K562 (cell line): Measurements from ENCODE around the gene CTSW. TPM values are rescaled to one million over a fixed set of nuclear protein-coding genes. Genes with fewer than 3 reads are reported as not detected.
A peak's percentile ranks its signal among the peaks of the same experiment; 100 is the strongest.

Experiments used
- ATAC-seq: fragments of 200-7000 bp; cut with Tn5 transposase; 3 replicates; pipeline ENCODE4 v1.9.1; 2020; ENCODE audit warnings: moderate library complexity
- BruUV-seq: library from RNA; stranded (reverse); fragments of 400-500 nt; replicated peaks from 2 replicates; lab custom pipeline; 2021; lab: Mats Ljungman, UMichigan
- CTCF ChIA-PET: fragments of 300-600 bp; formaldehyde crosslinking; extraction: SDS; loops from one replicate; lab custom pipeline; 2021; ENCODE audit warnings: low intra/inter-chr PET ratio; lab: Yijun Ruan, JAX
- POLR2A ChIA-PET: fragments of 300-600, 350-650 bp; sonication (Branson Sonifier 250); formaldehyde crosslinking; extraction: SDS; loops from one replicate; lab custom pipeline; 2021; ENCODE audit warnings: antibody characterized with exemption, inconsistent platforms; lab: Yijun Ruan, JAX
- DNase-seq, 4 experiments: peaks; one replicate each; pipeline versions ENCODE4 v3.0.0 to v3.0.0-alpha.2; 2011 to 2018; ENCODE audit warnings: low spot score in 3 of 4, mixed read lengths in 3 of 4; ENCODE audit errors: extremely low read depth in 1 of 4
- FAIRE-seq: peaks from 2 replicates; lab custom pipeline; 2011; peaks lifted over from hg19 to GRCh38; lab: Jason Lieb, UNC
- H2AFZ ChIP-seq: 2 replicates; pipeline ENCODE4 v1.6.0; 2011; ENCODE audit warnings: low read depth, low read length, control low read depth, inconsistent platforms
- H3K27ac ChIP-seq: fragments of 200-600 bp; 3 replicates; pipeline ENCODE4 v1.8.0; 2011; ENCODE audit warnings: low read depth, mild to moderate bottlenecking, control low read depth, inconsistent platforms, low read length, moderate library complexity, mixed read lengths; ENCODE audit errors: extremely low read depth
- H3K27me3 ChIP-seq, 2 experiments: fragments of 300-600 bp in 1 of 2; 2 replicates in 1 of 2; 3 replicates in 1 of 2; pipeline versions ENCODE4 v1.6.0 to v1.8.0; 2011; ENCODE audit warnings: inconsistent platforms in 2 of 2, low read length in 2 of 2, mild to moderate bottlenecking in 1 of 2, mixed read lengths in 1 of 2, moderate library complexity in 1 of 2; ENCODE audit not compliant: control insufficient read depth in 2 of 2, insufficient read depth in 2 of 2
- H3K36me3 ChIP-seq: fragments of 300-600 bp; 3 replicates; pipeline ENCODE4 v1.8.0; 2011; ENCODE audit warnings: mild to moderate bottlenecking, low read length, inconsistent platforms; ENCODE audit not compliant: control insufficient read depth, insufficient read depth
- H3K4me1 ChIP-seq, 2 experiments: fragments of 200-600 bp in 1 of 2; replicated peaks in 1 of 2; 2 replicates in 1 of 2; 3 replicates in 1 of 2; pipeline versions ENCODE4 v1.5.1 to v1.8.0; 2011; ENCODE audit warnings: inconsistent platforms in 2 of 2, low read length in 2 of 2, mild to moderate bottlenecking in 1 of 2, mixed read lengths in 1 of 2, moderate library complexity in 1 of 2; ENCODE audit not compliant: control insufficient read depth in 2 of 2, insufficient read depth in 2 of 2
- H3K4me2 ChIP-seq: 2 replicates; pipeline ENCODE4 v1.6.1; 2011; ENCODE audit warnings: low read length, control low read depth, inconsistent platforms, mixed read lengths; ENCODE audit not compliant: insufficient read depth
- H3K4me3 ChIP-seq: fragments of 200-600 bp; sonication (generic), shearing (Covaris generic); 2 replicates; pipeline ENCODE4 v1.5.1; 2016; ENCODE audit warnings: control low read depth, inconsistent platforms
- H3K79me2 ChIP-seq: fragments of 200-600 bp; 3 replicates; pipeline ENCODE4 v1.8.0; 2011; ENCODE audit warnings: low read length, inconsistent platforms; ENCODE audit not compliant: control insufficient read depth, insufficient read depth
- H3K9ac ChIP-seq, 2 experiments: 2 replicates each; pipeline versions ENCODE4 v1.6.0 to v1.6.1; 2011; ENCODE audit warnings: low read depth in 2 of 2, low read length in 2 of 2, control low read depth in 1 of 2, inconsistent platforms in 1 of 2, mild to moderate bottlenecking in 1 of 2, mixed read lengths in 1 of 2; ENCODE audit not compliant: insufficient read depth in 1 of 2
- H3K9me1 ChIP-seq: one replicate; pipeline ENCODE4 v1.6.0; 2011; ENCODE audit warnings: inconsistent platforms, mild to moderate bottlenecking, low read length, moderate library complexity; ENCODE audit not compliant: control insufficient read depth, insufficient read depth
- H3K9me3 ChIP-seq: replicated peaks from 2 replicates; pipeline ENCODE4 v1.5.1; 2011; ENCODE audit warnings: low read depth, low read length, inconsistent platforms; ENCODE audit not compliant: control insufficient read depth, insufficient read depth
- H4K20me1 ChIP-seq: replicated peaks from 2 replicates; pipeline ENCODE4 v1.6.1; 2011; ENCODE audit warnings: low read length, inconsistent platforms, mixed read lengths; ENCODE audit not compliant: control insufficient read depth, insufficient read depth
- ELF2 ChIP-seq: fragments of 250-450 bp; sonication (Bioruptor Pico); IDR thresholded peaks from 2 replicates; pipeline ENCODE4 v1.5.0; 2021; ENCODE audit warnings: mild to moderate bottlenecking
- KLF6 ChIP-seq: fragments of 250-450 bp; sonication (Bioruptor Pico); IDR thresholded peaks from 2 replicates; pipeline ENCODE4 v1.4.0; 2020; ENCODE audit warnings: mild to moderate bottlenecking, moderate library complexity, borderline replicate concordance
- SPI1 ChIP-seq: IDR thresholded peaks from 2 replicates; pipeline ENCODE4 v1.6.1; 2011; ENCODE audit warnings: low read depth, low read length, control low read depth, borderline replicate concordance
- TBP ChIP-seq: optimal IDR thresholded peaks from 2 replicates; pipeline ENCODE3; 2011; ENCODE audit warnings: low read depth, low read length, improper control_type of control experiment
- ZNF146 ChIP-seq: IDR thresholded peaks from one replicate; pipeline ENCODE4 v1.6.1; 2018; ENCODE audit warnings: missing compliant biosample characterization; ENCODE audit not compliant: unreplicated experiment
- WGBS: fragments of 100-300 bp; shearing (Covaris generic); methylation state at CpG from one replicate; pipeline ENCODE4 v1.1.6; 2016; ENCODE audit warnings: low coverage, mixed read lengths; ENCODE audit not compliant: insufficient coverage; ENCODE audit errors: missing lambda C conversion rate; 5-methylcytosine and 5-hydroxymethylcytosine counted together
- in situ Hi-C: fragments of 300-500 bp; cut with MboI; formaldehyde crosslinking; loops from 4 replicates; pipeline ENCODE4 v1.15.0; 2018; ENCODE audit warnings: inconsistent platforms, mixed read lengths
- intact Hi-C: fragments of 100-400 bp; cut with micrococcal nuclease; formaldehyde crosslinking; loops from 2 replicates; pipeline ENCODE4 v1.14.2; 2022
- polyA plus RNA-seq, 8 experiments: library from polyadenylated mRNA; depleted of rRNA in 4 of 8; stranded (reverse) in 5 of 8; unstranded in 3 of 8; fragments of >200 nt; fragmentation: Nextera tagmentation in 2 of 8; fragmentation: Illumina TruSeq in 1 of 8; extraction: Ambion mirVana in 2 of 8; extraction: Trizol in 1 of 8; gene quantifications; 2 replicates each; pipeline versions ENCODE4 v1.2.1 to v1.2.3, GENCODE V29; 2011 to 2014; ENCODE audit warnings: inconsistent platforms in 1 of 8, missing spikeins in 1 of 8
- total RNA-seq, 7 experiments: library from RNA; depleted of rRNA in 6 of 7; stranded (reverse); fragments of >200 nt in 6 of 7; fragmentation: Illumina TruSeq in 2 of 7; extraction: Trizol in 2 of 7; gene quantifications; 2 replicates each; pipeline versions ENCODE4 v1.2.1 to v1.2.3, GENCODE V29; 2011 to 2021; ENCODE audit warnings: low replicate concordance in 1 of 7

CTSW gene
- total and polyA plus RNA-seq, 9 of the 15 experiments (the other 6 are each of a cell fraction or from before 2014, with no cell fraction given), result 0.04 TPM; not detected in 8

DNA sequence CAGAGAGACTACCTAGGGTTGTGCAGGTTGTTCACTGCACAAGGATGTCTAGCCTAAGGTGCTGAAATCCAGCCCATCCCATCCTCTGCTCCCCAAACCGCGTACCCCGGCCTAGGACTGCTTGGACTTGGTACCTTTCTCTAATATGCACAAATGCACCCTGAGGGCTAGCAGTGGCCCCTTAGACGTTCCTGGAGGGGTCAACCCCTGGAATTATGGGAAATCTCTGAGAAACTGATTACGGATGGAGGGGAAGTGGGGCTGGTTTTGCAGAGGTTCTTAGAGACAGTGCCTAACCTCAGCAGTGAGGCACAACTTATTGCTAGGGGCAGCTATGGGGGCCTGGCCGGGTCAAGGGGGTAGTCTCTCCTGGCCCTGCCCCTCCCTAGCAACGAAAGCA lies 36.8 kb downstream of the CTSW start:
- ChIA-PET CTCF (no interaction called here), POLR2A (interaction anchor here (0.6 to 2.3 kb wide), 5 partner anchors 16 to 140 kb away, joined by 3 to 14 read pairs (median 3); partner anchors contain the start of gene FOSL1)
- Histone ChIP-seq H3K4me2 (no peak overlapping the region; the same call in 1 of the 2 replicates), H4K20me1 (no peaks in the 10 kb centered on the region), H2AFZ (no peak overlapping the region), H3K9me3 (no peaks in the 10 kb centered on the region), H3K9me1 (no peaks in the 10 kb centered on the region), H3K27me3 (no peaks in the 10 kb centered on the region), H3K9ac (peak overlapping the region in 1 of 2 experiments; percentile 84; a peak in 1 of 4 replicates), H3K27ac (no peak overlapping the region), H3K4me3 (no peak overlapping the region), H3K79me2 (peaks cover 31% of the 10 kb centered on the region), H3K36me3 (peaks cover 18% of the 10 kb centered on the region; the same call in 1 of the 3 replicates), H3K4me1 (peaks cover 42 to 73% of the 10 kb centered on the region in 2 experiments)
- in situ Hi-C loops (no loop called here), intact Hi-C loops (no loop called here)
- no peak for DNase-seq
- BruUV-seq, result no TSS peak
- no peak for FAIRE-seq
- no peak for ATAC-seq
- TF ChIP-seq TBP (no peak), SPI1 (peak; percentile 12; the same call in 1 of the 2 replicates)
- 66% methylated on average over 7 of the region's 7 CpGs for WGBS

DNA sequence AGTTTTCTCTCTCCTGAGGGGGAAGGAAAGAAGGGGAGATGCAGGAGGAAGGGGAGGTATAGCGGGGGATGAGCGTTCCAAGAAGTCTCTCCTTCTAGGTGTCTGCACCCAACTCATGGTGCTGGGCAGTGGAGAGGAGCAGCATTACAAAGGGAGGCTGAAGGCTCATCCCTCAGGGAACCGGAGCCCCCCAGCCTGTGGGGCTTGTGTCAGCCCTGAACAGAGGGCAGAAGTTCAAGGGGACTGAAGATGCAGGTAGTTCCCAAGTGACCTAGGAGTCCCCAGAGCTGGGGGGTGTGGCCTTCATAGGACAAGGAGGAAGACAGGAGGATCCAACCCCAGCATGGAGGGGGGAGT lies 37.4 kb downstream of the CTSW start:
- Histone ChIP-seq H3K9me3 (no peaks in the 10 kb centered on the region), H3K27me3 (no peaks in the 10 kb centered on the region), H3K9ac (peak overlapping the region in 1 of 2 experiments; percentile 96; a peak in 1 of 4 replicates), H3K36me3 (peaks cover 20% of the 10 kb centered on the region; the same call in 1 of the 3 replicates), H3K4me1 (peaks cover 36 to 69% of the 10 kb centered on the region in 2 experiments), H4K20me1 (no peaks in the 10 kb centered on the region), H3K4me2 (no peak overlapping the region), H3K27ac (no peak overlapping the region), H3K79me2 (peaks cover 31% of the 10 kb centered on the region), H3K4me3 (no peak overlapping the region), H3K9me1 (no peaks in the 10 kb centered on the region), H2AFZ (no peak overlapping the region)
- FAIRE-seq (peak; percentile 42), DNase-seq (no peak), ATAC-seq (no peak)
- no TSS peak for BruUV-seq
- in situ Hi-C loops (no loop called here), intact Hi-C loops (no loop called here)
- CTCF ChIA-PET, result no interaction called here
- TF ChIP-seq ZNF146 (CRISPR knock-in tag) (no peak), ELF2 (CRISPR knock-in tag) (no peak), KLF6 (CRISPR knock-in tag) (no peak)
- 80% methylated on average over 3 of the region's 3 CpGs for WGBS
- POLR2A ChIA-PET, result interaction anchor here (1.4 to 2.1 kb wide), 4 partner anchors 11 to 27 kb away, joined by 5 to 11 read pairs (median 10); partner anchors contain the start of gene CCDC85B
